WTC11 (cell line): ENCODE results near the gene TAS1R1. TPM values are rescaled to one million over a fixed set of nuclear protein-coding genes. Genes with fewer than 3 reads are reported as not detected.

Experiments
- ATAC-seq: fragments of 200-7000 bp; cut with Tn5 transposase; 2 replicates; pipeline ENCODE4 v1.10.0; 2021; ENCODE audit warnings: mild to moderate bottlenecking, moderate library complexity
- CTCF ChIA-PET: fragments of 300-600 bp; sonication (Branson Sonifier 250); formaldehyde crosslinking; loops from one replicate; lab custom pipeline; 2021; ENCODE audit warnings: antibody characterized with exemption; lab: Charles Lee
- POLR2A ChIA-PET: fragments of 350-600 bp; sonication (Branson Sonifier 250); formaldehyde crosslinking; loops from one replicate; lab custom pipeline; 2021; ENCODE audit warnings: antibody characterized with exemption; lab: Charles Lee
- DNase-seq: peaks from one replicate; pipeline ENCODE4 v3.0.0; 2021; ENCODE audit warnings: low spot score
- H3K27ac Mint-ChIP-seq: 2 replicates; pipeline ENCODE4 v1.8.0; 2021; ENCODE audit warnings: mixed read lengths
- H3K27me3 Mint-ChIP-seq: 2 replicates; pipeline ENCODE4 v1.8.0; 2021; ENCODE audit warnings: low read depth, mild to moderate bottlenecking, moderate library complexity, mixed read lengths
- H3K36me3 Mint-ChIP-seq: 2 replicates; pipeline ENCODE4 v1.8.0; 2021; ENCODE audit warnings: mixed read lengths
- H3K4me1 Mint-ChIP-seq: 2 replicates; pipeline ENCODE4 v1.8.0; 2022; ENCODE audit warnings: mixed read lengths
- H3K4me3 Mint-ChIP-seq: 2 replicates; pipeline ENCODE4 v1.8.0; 2021; ENCODE audit warnings: mild to moderate bottlenecking, moderate library complexity, mixed read lengths
- H3K9me3 Mint-ChIP-seq: 2 replicates; pipeline ENCODE4 v1.8.0; 2021; ENCODE audit warnings: mixed read lengths
- ATF3 ChIP-seq: sonication (generic); formaldehyde crosslinking; conservative IDR thresholded peaks from 2 replicates; pipeline ENCODE4 v1.8.1; 2022; ENCODE audit warnings: mild to moderate bottlenecking, missing genetic modification reagents
- CTCF ChIP-seq: fragments of 200-600 bp; IDR thresholded peaks from 2 replicates; pipeline ENCODE4 v1.8.0; 2022; ENCODE audit warnings: antibody characterized with exemption
- E2F1 ChIP-seq: sonication (generic); formaldehyde crosslinking; IDR thresholded peaks from 2 replicates; pipeline ENCODE4 v1.8.0; 2022; ENCODE audit warnings: mild to moderate bottlenecking, missing genetic modification reagents
- EMX1 ChIP-seq: fragments of 250-450 bp; sonication (Bioruptor Pico); IDR thresholded peaks from 2 replicates; pipeline ENCODE4 v1.8.0; 2021; ENCODE audit warnings: mild to moderate bottlenecking
- ERG ChIP-seq: fragments of 250-450 bp; sonication (Bioruptor Pico); IDR thresholded peaks from 2 replicates; pipeline ENCODE4 v1.8.0; 2021; ENCODE audit warnings: mild to moderate bottlenecking
- FOXP1 ChIP-seq: sonication (generic); formaldehyde crosslinking; IDR thresholded peaks from 2 replicates; pipeline ENCODE4 v1.8.0; 2022; ENCODE audit warnings: missing genetic modification reagents, mild to moderate bottlenecking, moderate library complexity, borderline replicate concordance
- FOXP4 ChIP-seq: sonication (generic); formaldehyde crosslinking; IDR thresholded peaks from 2 replicates; pipeline ENCODE4 v1.8.0; 2022; ENCODE audit warnings: mild to moderate bottlenecking, missing genetic modification reagents
- JAZF1 ChIP-seq: fragments of 250-450 bp; sonication (Bioruptor Pico); IDR thresholded peaks from 2 replicates; pipeline ENCODE4 v1.9.0; 2021; ENCODE audit warnings: moderate library complexity, mild to moderate bottlenecking, inconsistent platforms
- MLX ChIP-seq: sonication (generic); formaldehyde crosslinking; IDR thresholded peaks from 2 replicates; pipeline ENCODE4 v1.8.1; 2023; ENCODE audit warnings: mild to moderate bottlenecking, missing genetic modification reagents, moderate library complexity
- PRDM15 ChIP-seq: sonication (generic); formaldehyde crosslinking; IDR thresholded peaks from 2 replicates; pipeline ENCODE4 v1.8.0; 2022; ENCODE audit warnings: missing genetic modification reagents
- TP53 ChIP-seq: sonication (generic); formaldehyde crosslinking; IDR thresholded peaks from 2 replicates; pipeline ENCODE4 v1.8.1; 2023; ENCODE audit warnings: mild to moderate bottlenecking, missing genetic modification reagents
- USF1 ChIP-seq: sonication (generic); formaldehyde crosslinking; IDR thresholded peaks from 2 replicates; pipeline ENCODE4 v1.8.0; 2022; ENCODE audit warnings: mild to moderate bottlenecking, missing genetic modification reagents
- USF2 ChIP-seq: sonication (generic); formaldehyde crosslinking; IDR thresholded peaks from 2 replicates; pipeline ENCODE4 v1.8.1; 2023; ENCODE audit warnings: mild to moderate bottlenecking, missing genetic modification reagents, moderate library complexity
- ZNF281 ChIP-seq: sonication (generic); formaldehyde crosslinking; IDR thresholded peaks from 2 replicates; pipeline ENCODE4 v1.8.0; 2023; ENCODE audit warnings: mild to moderate bottlenecking, missing genetic modification reagents
- total RNA-seq: library from RNA; stranded (reverse); gene quantifications from 3 replicates; pipeline ENCODE4 v1.2.3, GENCODE V29; 2021

Gene TAS1R1
- total RNA-seq, 1 experiment from 2014 or later, result 0.11 TPM

GRCh38 chr1:6546326-6546725, 8.8 kb upstream of the TAS1R1 start:
- Mint-ChIP-seq H3K9me3 (no peaks in the 10 kb centered on the region), H3K27ac (no peak overlapping the region; the same call in 1 of the 2 replicates), H3K4me1 (no peaks in the 10 kb centered on the region), H3K36me3 (peaks cover 56% of the 10 kb centered on the region), H3K4me3 (no peak overlapping the region), H3K27me3 (no peaks in the 10 kb centered on the region)
- DNase-seq, result no peak
- ChIA-PET POLR2A (no interaction called here), CTCF (no interaction called here)
- no peak for TF ChIP-seq FOXP4 (CRISPR knock-in tag)
- TF ChIP-seq ERG (CRISPR knock-in tag), result no peak
- no peak for TF ChIP-seq EMX1
- TF ChIP-seq USF1 (CRISPR knock-in tag), result no peak
- TF ChIP-seq MLX (CRISPR knock-in tag), result no peak
- no peak for TF ChIP-seq E2F1 (CRISPR knock-in tag)
- TF ChIP-seq, all 79 proteins: peak for 0
- ATAC-seq, result no peak

GRCh38 chr1:6547301-6547700, 7.8 kb upstream of the TAS1R1 start:
- H3K27me3 Mint-ChIP-seq, result no peaks in the 10 kb centered on the region
- peaks cover 49% of the 10 kb centered on the region for H3K36me3 Mint-ChIP-seq
- H3K4me3 Mint-ChIP-seq, result no peak overlapping the region
- ATAC-seq, result no peak
- CTCF ChIA-PET, result no interaction called here
- H3K9me3 Mint-ChIP-seq, result no peaks in the 10 kb centered on the region
- no peaks in the 10 kb centered on the region for H3K4me1 Mint-ChIP-seq
- no peak for DNase-seq
- no peak overlapping the region for H3K27ac Mint-ChIP-seq
- POLR2A ChIA-PET, result no interaction called here
- TF ChIP-seq USF2 (CRISPR knock-in tag) (no peak), JAZF1 (no peak), PRDM15 (CRISPR knock-in tag) (no peak), TP53 (CRISPR knock-in tag) (no peak), ZNF281 (CRISPR knock-in tag) (no peak), CTCF (no peak), FOXP1 (no peak), ERG (CRISPR knock-in tag) (no peak), ATF3 (CRISPR knock-in tag) (no peak)
